HG02763 (cell line): ENCODE data around the gene KCNE2.

Experiments
- ATAC-seq: cut with Tn5 transposase; IDR thresholded peaks from one replicate; pipeline ENCODE4 v1.9.1; 2021; ENCODE audit warnings: mild to moderate bottlenecking, moderate library complexity; ENCODE audit not compliant: unreplicated experiment

Gene KCNE2

GRCh38 chr21:34363733-34364132, at the start of gene KCNE2:
Gene KCNE2, plus strand, starts transcription at chr21:34364006. Its CDS starts 6,473 bp downstream, at chr21:34370479.
- no peak for ATAC-seq

- ATAC-seq = no peak
Observed at GRCh38 chr21:34319585-34319984, 44.2 kb upstream of the KCNE2 start.

GRCh38 chr21:34320011-34320410, 43.8 kb upstream of the KCNE2 start:
- no peak for ATAC-seq

GRCh38 chr21:34330055-34330454, 33.8 kb upstream of the KCNE2 start:
- no peak for ATAC-seq

GRCh38 chr21:34331726-34332125, 32.1 kb upstream of the KCNE2 start:
- no peak for ATAC-seq

GRCh38 chr21:34332347-34332746, 31.5 kb upstream of the KCNE2 start:
- ATAC-seq = no peak

- no peak for ATAC-seq
Observed at GRCh38 chr21:34333121-34333739, 30.6 kb upstream of the KCNE2 start.

- ATAC-seq = no peak
Observed at GRCh38 chr21:34335316-34335715, 28.5 kb upstream of the KCNE2 start.

- no peak for ATAC-seq
Observed at GRCh38 chr21:34336245-34336644, 27.6 kb upstream of the KCNE2 start.

- ATAC-seq = no peak
Observed at GRCh38 chr21:34336756-34337391, 26.9 kb upstream of the KCNE2 start.

- no peak for ATAC-seq
Observed at GRCh38 chr21:34337741-34338140, 26.1 kb upstream of the KCNE2 start.

- no peak for ATAC-seq
Observed at GRCh38 chr21:34338226-34338625, 25.6 kb upstream of the KCNE2 start.

- ATAC-seq = no peak
Observed at GRCh38 chr21:34340061-34340460, 23.7 kb upstream of the KCNE2 start.

GRCh38 chr21:34342476-34342875, 21.3 kb upstream of the KCNE2 start:
- ATAC-seq = no peak

- ATAC-seq = no peak
Observed at GRCh38 chr21:34343347-34343746, 20.5 kb upstream of the KCNE2 start.

- no peak for ATAC-seq
Observed at GRCh38 chr21:34343838-34344381, 19.9 kb upstream of the KCNE2 start.

GRCh38 chr21:34344584-34344983, 19.2 kb upstream of the KCNE2 start:
- no peak for ATAC-seq

GRCh38 chr21:34345091-34345871, 18.5 kb upstream of the KCNE2 start:
- no peak for ATAC-seq

- no peak for ATAC-seq
Observed at GRCh38 chr21:34345892-34346291, 17.9 kb upstream of the KCNE2 start.

GRCh38 chr21:34348890-34349519, 14.8 kb upstream of the KCNE2 start:
- no peak for ATAC-seq

- ATAC-seq = no peak
Observed at GRCh38 chr21:34351786-34352241, 12.0 kb upstream of the KCNE2 start.
